HG02678 (cell line): Measurements from ENCODE around the gene ADARB2.

ENCODE experiments used
- ATAC-seq: cut with Tn5 transposase; IDR thresholded peaks from one replicate; pipeline ENCODE4 v1.9.1; 2021; ENCODE audit warnings: mild to moderate bottlenecking, moderate library complexity; ENCODE audit not compliant: unreplicated experiment

ADARB2 gene

GRCh38 chr10:1154531-1155295, 582.6 kb downstream of the ADARB2 start:
- no peak for ATAC-seq

DNA sequence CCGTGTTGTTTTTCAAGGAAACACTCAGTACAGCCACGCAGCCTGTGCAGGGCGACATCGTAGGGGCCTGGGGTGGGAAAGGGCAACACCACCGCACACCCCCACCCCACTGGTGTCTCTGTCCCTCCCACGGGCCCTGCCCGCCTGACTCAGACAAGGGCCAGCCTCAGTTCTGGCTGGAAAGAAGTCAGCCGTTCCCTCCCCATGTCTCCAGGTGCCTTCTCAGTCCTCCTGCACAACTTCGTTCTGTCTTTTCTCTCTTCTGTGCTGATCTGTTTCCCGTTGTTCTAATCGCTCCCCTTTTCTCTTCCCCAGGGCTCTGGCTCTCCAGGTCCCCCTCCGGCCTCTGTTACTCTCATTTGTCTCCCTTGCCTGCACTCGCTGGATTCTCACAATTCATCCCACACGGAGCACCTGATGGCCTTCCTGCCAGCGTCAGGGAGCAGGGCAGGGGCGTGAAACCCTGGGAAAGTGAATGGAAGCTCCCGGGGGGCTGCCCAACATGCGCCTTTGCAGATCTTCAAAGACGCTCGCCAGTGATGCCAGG, 583.4 kb downstream of the ADARB2 start:
- ATAC-seq, result no peak

DNA sequence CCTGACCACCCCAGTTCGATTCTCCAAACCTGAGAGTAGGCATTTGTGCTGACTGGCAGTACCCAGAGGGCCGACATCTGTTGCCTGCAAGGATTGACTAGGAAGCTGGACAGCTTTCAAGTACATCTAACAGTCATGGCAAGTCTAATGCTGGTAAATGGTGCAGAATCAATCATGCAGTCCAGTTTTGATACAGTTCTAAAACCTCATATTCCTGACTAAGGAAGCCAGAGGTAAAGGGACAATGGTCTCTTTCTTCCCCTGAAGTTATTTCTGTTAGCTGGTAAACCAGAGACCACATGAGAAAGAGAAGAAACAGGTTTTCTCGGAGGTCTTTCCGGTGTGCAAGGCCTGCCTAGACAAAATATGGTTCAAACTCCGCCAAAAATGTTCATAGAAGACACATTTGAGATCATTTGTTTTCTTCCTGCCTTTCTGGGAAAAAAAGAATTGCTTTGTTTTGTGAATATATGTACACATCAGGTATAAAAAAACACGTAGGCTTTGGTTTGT, 584.0 kb downstream of the ADARB2 start:
- ATAC-seq, result no peak

- ATAC-seq, result no peak
These were observed 584.7 kb downstream of the ADARB2 start for GRCh38 chr10:1152386-1153250.

- ATAC-seq, result no peak
These were observed 586.0 kb downstream of the ADARB2 start for GRCh38 chr10:1151076-1152033.

GRCh38 chr10:1150638-1150955, 586.7 kb downstream of the ADARB2 start:
- no peak for ATAC-seq

DNA sequence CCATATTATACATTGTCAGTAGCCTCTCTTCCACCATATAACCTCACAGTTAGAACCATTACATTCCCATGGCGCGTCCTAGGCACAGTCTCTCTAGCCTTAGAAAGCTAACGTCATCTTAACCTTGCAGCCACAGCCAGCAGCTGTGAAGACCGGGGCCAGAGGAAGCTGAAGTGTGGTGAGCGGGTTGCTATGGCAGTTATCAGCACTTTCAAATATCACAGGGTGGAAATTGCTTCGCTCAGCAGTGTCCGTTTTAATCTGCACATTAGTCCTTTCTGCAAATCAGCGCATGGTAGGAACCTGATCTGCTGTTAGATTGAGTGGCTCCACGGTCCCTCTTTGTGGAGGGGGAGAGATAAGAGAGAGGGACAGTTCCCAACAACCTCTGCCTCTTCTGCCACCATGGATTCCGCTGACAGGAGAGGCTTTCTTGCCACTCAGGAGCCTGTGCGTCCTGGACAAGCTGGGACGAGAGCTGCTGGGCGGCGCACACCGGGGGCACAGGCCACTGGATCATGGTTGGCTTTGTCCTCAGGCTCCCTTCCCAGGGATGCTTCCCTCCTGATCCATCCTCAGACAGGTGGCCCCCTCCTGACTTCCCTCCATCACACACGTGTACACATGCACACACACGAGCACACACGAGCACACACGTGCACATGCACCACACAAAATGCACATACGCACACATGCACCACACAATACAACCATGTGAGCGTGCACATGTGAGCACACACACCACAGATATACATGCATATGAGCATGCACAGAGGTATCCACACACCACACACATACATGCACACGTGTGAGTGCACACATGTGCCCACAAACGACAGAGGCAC, 587.3 kb downstream of the ADARB2 start:
- ATAC-seq, result no peak

- ATAC-seq, result no peak
These were observed 588.3 kb downstream of the ADARB2 start for GRCh38 chr10:1148855-1149605.

- ATAC-seq, result no peak
These were observed 589.5 kb downstream of the ADARB2 start for GRCh38 chr10:1147810-1148209.

DNA sequence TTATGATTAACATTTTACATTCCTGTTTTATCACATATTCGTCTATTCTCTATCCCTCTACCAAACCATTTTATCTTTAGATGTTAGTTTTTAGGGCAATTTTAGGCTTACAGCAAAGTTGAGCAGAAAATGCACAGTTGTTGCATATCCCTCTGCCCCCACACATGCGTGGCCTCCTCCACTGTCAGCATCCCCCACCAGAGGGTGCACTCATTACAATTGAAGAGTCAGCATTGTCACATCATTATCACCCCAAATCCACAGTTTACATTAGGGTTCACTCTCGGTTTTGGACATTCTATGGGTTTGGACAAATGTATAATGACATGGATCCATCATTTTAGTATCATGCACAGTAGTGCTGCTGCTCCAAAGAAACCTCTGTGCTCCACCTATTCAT, 594.7 kb downstream of the ADARB2 start:
- no peak for ATAC-seq

- no peak for ATAC-seq
These were observed 595.6 kb downstream of the ADARB2 start for GRCh38 chr10:1141701-1142100.

DNA sequence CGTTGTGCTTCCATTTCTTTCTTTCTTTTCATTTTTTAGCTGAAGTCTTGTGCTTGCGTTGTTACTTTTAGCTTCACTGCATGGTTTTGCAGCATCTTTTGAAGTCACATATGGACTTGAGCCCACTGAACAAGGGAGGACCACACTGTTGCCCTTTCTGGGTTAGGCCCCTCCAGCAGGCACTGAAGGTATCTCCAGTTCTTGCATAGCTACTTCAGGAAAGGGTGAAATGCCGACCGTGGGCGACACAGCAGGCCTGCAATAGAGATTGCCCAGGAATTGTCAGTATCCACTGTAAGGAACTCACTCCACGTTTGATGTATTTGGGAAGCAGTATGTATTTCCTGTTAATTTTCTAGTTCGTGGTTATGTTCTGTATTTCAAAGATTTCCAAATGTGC, 596.1 kb downstream of the ADARB2 start:
- ATAC-seq, result no peak

GRCh38 chr10:1138529-1138928, 598.8 kb downstream of the ADARB2 start:
- ATAC-seq, result no peak

- no peak for ATAC-seq
These were observed 599.7 kb downstream of the ADARB2 start for GRCh38 chr10:1137499-1138163.

GRCh38 chr10:1136268-1136667, 601.1 kb downstream of the ADARB2 start:
- no peak for ATAC-seq

GRCh38 chr10:1134156-1134555, 603.2 kb downstream of the ADARB2 start:
- no peak for ATAC-seq

DNA sequence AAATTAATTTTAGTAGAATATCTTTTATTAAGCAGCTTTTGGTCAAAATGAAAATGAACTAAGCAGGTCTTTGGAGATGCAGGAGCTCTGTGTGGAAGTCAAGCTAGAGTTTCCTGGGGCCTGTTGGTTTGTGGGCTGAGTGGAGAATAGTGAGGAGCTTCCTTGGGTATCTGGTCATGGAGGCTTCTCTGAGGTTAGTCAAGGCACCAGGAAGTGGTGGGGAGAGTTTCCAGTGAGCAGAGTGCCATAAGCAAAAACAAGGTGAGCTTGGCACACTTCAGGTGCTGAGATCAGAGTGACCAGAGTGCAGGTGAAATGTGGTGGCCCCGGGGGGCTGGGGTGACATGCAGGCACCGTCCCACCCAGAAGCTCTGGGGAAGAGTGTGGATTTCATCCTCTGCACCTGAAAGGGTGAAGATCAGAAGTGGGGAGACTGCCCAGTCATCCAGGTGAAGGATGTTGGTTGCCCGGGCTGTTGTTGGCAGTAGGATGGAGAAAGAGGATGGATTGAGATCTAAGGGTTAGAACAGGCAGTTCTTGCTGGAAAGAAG, 603.8 kb downstream of the ADARB2 start:
- no peak for ATAC-seq

DNA sequence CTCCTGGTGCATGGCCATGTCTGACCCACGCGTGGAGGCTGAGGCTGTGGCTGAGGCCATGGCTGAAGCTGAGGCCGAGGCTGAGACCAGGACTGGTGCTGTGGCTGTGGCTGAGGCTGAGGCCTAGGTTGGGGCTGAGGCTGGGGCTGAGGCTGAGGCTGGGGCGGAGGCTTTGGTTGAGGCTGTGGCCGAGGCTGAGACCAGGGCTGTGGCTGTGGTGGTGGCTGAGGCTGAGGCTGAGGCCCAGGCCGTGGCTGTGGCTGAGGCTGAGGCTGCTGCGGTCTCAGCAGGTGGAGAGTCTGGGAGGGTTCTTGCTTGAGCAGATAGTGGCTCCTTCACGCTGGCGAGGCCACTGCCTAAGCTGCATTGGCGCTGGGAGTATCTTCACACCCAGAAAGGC, 604.7 kb downstream of the ADARB2 start:
- ATAC-seq, result no peak
